ENCODE measurements around the gene GRIA4. TPM values are rescaled to one million over a fixed set of nuclear protein-coding genes. Genes with fewer than 3 reads are reported as not detected.

GRIA4 gene
- total RNA-seq, 1 experiment from 2014 or later: not detected

- DNase-seq (ENCODE audit: low spot score): no peak
Observed at GRCh38 chr11:105636496-105636895, 26.6 kb downstream of the GRIA4 start.

GRCh38 chr11:105639527-105639926, 29.7 kb downstream of the GRIA4 start:
- no peak for DNase-seq (ENCODE audit: low spot score)

DNA sequence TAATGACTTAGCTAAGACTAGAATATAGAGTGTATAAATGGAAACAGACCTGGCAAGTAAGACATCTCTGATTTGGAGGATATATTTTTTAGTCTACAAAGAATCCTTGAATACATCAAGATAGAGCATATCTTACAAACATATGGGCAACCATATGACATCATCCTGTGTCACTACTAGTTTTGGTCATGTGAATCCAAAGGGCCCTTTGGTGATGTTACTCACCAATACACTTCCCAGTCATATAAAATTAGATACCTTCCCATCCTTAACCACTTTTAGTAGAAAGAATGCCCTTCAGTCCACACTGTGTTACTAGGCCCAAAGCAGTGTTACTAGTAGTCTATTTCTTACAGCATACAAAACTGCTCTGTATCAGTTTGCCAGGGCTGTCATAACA, 31.6 kb downstream of the GRIA4 start:
- DNase-seq (ENCODE audit: low spot score): no peak

GRCh38 chr11:105642870-105643269, 33.0 kb downstream of the GRIA4 start:
- DNase-seq (ENCODE audit: low spot score): peak; percentile 11

DNA sequence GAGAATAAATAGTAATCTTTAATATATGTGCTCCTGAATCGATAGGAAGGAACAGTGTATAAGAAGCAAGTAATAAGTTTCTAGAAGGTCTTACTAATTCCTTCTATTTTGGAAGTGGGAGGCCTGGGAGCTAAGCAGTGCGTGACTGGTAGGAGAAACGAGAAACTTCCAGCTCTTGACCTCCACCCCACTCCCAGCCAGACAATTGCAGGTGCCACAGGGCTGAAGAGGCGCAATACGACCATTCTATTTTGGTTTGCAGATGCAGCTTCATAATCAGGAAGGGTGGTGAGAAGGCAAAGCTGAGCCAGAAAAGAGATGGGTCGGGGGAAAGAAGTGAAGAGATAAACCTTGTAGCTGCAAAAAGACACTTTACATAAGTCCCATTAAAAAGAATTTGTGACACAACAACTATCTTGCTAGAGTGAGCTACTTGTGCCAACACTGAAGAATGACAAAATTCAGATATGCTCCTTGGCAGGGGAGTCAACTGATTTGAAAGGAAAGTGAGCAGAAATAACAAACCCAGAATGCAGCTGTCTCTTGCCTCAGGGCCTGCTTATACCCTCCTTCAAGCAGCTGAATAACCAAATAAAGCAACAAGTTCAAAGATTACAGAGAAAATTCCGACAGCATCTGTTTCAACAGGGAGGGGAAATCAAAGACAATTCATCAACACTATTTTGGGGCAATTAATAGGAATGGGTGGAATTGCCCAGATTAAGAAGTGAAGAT, 35.1 kb downstream of the GRIA4 start:
- DNase-seq (ENCODE audit: low spot score): no peak

DNA sequence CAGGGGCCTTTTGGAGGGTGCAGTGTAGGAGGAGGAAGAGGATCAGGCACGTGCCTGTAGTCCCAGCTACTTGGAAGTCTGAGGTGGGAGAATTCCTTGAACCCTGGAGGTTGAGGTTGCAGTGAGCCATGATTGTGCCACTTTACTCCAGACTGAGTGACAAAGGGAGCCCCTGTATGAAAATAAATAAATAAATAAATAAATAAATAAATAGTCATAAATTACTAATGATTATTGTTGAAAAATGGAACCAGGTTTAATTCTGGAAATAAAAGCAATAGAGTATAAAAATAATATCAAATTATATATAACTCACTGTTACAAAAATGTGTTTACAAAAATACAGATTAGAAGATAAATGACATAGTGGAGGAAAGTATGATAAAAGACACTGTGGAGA, 37.9 kb downstream of the GRIA4 start:
- no peak for DNase-seq (ENCODE audit: low spot score)

GRCh38 chr11:105648762-105649161, 38.9 kb downstream of the GRIA4 start:
- no peak for DNase-seq (ENCODE audit: low spot score)

- DNase-seq (ENCODE audit: low spot score): no peak
Observed at GRCh38 chr11:105665281-105665680, 55.4 kb downstream of the GRIA4 start.

GRCh38 chr11:105667441-105667840, 57.6 kb downstream of the GRIA4 start:
- DNase-seq (ENCODE audit: low spot score): no peak

DNA sequence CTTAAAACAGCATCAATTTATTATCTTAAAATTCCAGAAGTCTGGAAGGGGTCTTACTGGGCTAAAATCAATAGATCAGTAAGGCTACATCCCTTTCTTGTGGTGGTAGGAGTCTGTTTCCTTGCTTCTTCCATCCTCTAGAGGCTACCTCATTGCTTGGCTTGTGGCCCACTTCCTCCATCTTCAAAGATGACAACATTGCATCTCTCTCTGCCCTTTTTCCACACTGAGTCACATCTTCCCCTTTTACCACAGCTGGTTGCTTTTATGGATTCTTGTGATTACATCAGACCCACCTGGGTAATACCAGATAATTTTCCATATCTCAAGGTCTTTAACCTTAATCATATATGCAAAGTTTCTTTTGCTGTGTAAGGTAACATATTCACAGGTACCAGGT, 60.9 kb downstream of the GRIA4 start:
- no peak for DNase-seq (ENCODE audit: low spot score)

DNA sequence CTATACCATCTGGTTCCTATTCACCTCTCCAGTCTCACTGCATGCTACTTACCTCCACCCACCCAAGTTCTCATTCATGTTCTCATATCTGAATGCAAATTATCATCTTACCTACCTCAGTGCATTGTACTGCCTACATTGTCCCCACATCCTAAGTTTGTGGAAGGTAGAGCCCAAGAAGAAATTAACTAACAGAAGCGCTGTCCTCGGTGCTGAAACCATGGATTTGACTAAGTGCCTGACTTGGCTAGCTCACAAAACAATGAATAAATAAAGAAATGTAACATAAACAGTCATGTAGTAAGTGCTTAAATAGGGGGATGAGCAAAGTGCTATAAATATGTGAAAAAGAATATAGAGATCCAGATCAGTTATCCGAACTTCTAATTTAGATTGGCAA, 63.2 kb downstream of the GRIA4 start:
- DNase-seq (ENCODE audit: low spot score): peak; percentile 76

GRCh38 chr11:105689631-105690030, 79.8 kb downstream of the GRIA4 start:
- no peak for DNase-seq (ENCODE audit: low spot score)

DNA sequence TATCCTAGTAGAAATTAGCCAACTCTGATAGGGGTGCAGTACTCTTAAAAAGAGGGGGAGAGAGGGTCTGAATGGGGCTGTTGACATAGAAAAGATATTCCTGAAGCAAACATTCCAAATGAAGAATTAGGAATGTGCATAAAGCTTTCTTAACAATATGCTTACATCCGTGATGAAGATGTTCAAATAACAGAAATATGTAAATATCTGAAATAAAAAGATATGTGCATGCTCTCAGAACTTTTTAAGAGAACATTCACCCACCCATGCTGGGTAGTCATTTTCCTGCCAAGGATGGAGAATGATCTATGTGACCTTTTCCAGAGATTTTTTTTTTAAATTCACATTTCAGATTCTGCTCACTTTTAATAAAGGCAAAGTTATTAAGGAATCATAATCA, 80.6 kb downstream of the GRIA4 start:
- DNase-seq (ENCODE audit: low spot score): no peak

- no peak for DNase-seq (ENCODE audit: low spot score)
Observed at GRCh38 chr11:105693075-105693759, 83.3 kb downstream of the GRIA4 start.

- no peak for DNase-seq (ENCODE audit: low spot score)
Observed at GRCh38 chr11:105696000-105696399, 86.1 kb downstream of the GRIA4 start.

GRCh38 chr11:105697291-105697690, 87.4 kb downstream of the GRIA4 start:
- no peak for DNase-seq (ENCODE audit: low spot score)

DNA sequence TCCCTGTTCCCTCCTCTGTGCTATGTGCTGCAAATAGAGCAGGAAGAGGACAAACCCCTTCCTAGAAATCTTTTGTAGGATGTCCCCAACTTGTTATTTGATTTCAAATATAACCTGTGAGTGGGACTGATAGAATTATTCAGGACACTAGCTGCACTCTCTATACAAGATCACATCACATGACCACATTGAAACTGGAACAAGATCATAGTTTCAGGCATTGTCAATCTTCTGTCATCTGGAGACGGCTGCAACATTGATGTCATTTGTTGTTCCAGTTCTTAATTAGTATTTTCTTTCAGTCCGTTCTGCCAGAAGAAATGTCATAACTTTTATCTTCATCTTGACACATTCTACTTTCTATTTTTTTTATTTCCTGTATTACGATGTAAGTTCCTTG, 89.3 kb downstream of the GRIA4 start:
- DNase-seq (ENCODE audit: low spot score): no peak

DNA sequence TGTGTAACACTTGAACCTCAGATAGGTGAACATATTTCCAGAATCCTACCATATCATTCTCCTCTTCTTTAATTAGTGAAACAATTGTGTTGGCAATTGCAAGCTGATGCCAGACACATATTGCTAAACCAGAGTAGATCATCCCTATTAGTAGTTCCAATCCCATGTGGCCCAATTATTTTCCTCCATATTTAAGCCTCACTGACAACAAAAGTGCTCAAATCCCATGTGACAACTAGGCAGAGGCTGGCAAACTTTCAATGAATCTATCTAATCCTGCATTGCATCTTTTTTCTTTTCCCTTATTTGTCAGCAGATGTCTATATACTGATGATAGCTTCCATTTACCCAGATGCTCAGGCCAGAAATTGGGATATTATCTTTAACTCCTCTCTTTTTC, 90.4 kb downstream of the GRIA4 start:
- no peak for DNase-seq (ENCODE audit: low spot score)

DNA sequence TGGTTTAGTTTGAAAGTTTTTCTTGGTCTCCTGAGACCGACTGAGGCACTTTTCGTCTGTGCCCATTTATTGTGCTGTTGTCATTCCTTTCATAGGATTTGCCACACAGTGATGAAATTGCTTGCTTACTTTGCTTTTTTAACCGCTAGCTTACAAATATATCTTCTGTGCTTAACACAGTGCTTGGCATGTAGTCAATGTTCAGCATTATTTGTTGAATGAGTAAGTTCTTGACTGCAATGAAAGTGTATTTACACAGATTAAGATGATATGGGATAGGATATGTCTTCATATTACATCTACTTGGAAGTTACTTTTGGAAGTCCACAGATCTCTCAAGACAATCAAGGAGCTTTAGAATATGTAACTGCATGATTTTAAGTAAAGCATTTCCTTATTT, 91.2 kb downstream of the GRIA4 start:
- DNase-seq (ENCODE audit: low spot score): no peak

DNA sequence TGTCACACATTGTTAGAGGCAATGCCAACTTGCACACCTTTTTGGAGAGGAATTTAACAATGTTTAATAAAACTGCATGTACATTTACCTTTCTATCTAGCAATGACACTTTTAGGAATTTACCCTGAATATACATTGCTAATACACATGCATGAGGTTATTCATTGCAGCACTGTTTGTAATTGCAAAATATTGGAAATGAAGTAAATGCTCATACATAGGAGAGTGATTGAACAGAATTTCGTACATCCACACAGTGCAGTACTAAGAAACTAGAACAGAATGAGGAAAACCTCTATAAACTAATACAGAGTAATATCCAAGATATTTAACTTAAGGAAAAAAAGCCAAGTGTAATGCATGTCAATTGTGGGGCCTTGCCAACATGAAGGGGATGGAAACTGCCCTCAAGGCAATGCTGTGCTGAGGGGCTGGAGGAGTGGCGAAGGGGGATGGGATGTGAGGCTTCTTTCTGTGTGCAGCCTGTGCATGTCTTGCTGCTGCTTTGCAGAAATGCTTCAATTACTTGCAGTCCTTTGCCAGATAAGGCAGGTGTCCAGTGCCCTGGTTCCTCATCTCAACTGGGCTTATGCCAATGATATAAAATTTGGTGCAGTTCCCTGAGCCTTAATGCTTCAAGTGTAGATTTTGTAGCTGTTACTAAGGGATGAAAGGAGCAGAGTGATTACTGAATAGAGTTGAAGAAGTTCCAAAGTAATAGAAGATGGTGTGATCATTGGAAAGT, 96.1 kb downstream of the GRIA4 start:
- DNase-seq (ENCODE audit: low spot score): no peak

GRCh38 chr11:105713106-105713505, 103.2 kb downstream of the GRIA4 start:
- no peak for DNase-seq (ENCODE audit: low spot score)

DNA sequence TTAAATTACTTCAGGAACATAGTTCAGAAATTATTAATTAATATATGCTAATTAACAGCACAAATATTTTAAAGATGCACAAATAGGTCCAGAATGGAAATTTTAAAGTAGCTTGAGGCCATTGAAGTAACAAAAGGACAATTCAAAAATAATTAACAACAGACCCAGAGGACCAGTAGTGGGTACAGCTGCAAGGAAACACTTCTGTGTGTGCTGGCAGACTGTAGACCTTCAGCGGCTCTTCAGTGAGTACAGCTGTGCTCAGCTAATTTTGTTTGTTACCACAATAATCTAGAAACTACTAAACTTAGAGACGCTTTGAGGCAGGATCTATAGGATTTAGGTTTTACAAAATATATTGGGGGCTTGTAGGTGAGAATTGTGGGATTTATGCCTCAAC, 103.8 kb downstream of the GRIA4 start:
- DNase-seq (ENCODE audit: low spot score): no peak

DNA sequence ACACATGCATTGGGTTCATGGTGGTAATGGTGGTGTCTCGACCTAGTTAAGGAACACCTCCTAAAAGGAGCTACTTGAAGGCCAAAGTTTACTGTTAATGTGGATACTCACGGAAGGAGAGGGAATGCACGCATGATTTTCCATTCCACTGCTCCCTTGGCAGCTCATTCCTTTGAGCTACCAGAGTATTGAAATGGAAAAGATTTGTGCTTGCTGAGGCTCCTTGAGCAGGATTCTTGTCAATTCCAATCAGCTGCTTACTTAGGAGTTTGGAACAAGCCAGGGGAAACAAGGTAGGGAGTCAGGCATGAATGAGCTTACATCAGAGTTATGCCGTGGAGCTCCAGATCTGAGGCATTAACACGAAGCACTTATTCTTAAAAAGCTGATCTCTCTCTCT, 108.8 kb downstream of the GRIA4 start:
- no peak for DNase-seq (ENCODE audit: low spot score)
